Retina (tissue), 1 donor: ENCODE measurements around the gene MYH9.

Source experiments
- DNase-seq: peaks from one replicate; pipeline ENCODE4 v3.0.0-alpha.2; 2016

The MYH9 gene

DNA sequence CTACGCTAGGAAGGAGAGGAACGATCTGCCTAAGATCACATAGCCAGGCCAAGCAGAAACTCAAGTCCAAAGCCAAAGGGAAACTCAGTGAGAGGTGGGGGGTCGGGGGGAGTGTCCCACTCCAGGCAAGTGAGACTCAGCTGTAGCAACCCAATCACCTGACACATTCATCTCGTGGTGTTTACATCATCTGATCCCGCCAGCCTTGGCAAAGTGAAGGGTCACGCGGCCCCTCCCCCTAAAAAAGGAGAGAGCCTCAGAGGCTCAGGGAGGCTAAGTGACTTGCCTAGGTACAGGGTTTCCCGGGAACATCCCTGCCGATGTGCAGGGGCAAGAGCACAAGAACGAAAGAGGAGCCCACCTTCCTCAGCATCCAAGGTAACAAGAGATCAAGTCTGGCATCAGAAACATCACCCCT lies 21.5 kb downstream of the MYH9 start:
- DNase-seq = no peak

DNA sequence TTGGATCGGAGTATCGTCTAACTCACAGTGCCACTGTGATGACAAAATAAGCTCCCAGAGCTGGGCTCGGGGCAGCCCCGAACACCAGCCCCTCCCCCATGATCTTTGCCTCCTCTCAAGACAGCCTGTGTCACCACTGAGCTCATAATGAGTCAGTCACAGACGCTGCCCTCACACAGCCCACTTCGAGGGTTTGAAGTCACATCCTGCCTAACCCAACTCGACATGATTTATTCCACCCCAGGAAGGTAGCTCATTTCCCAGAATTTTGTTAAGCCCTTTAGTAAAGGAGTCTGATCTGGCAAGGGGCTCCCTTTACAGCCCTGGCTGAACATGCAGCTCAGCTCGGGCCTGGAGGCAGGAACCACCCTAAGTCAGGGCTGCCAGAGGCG lies 22.8 kb downstream of the MYH9 start:
- DNase-seq = no peak

DNA sequence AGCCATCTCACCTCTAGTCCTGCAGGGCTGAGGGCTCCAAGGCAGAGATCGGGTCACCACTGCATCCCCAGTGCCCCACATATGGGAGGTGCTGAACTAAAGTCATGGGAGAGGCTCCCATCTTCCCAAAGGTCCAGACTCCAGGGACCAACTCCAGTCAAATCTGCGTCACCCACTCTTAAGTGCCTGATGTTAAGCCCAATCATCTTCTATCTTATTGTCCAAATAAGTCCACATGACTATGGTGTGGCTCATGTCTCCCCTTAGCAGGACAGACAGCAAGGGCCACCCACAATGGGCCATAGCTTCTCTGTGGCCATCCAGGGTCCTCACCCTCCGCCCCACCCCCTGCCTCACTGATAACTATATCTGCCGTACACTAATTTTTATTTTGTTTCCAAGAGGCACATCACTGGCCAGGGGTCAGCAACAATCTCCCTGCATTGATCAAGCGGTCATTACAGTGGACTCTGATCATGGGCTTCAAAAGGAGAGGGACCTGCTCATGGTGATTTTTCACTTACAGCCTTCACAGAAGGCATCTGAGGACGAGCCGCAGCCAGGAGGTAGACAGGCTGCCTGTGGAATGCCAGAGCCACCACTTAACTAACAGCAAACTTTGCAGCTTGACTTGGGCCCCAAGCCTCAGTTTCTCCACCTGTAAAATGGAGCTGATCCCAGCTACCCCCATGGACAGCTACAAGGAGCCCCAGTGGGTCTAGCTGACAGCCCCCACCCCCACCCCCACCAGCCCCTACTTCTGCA lies 23.3 kb downstream of the MYH9 start:
- no peak for DNase-seq

DNA sequence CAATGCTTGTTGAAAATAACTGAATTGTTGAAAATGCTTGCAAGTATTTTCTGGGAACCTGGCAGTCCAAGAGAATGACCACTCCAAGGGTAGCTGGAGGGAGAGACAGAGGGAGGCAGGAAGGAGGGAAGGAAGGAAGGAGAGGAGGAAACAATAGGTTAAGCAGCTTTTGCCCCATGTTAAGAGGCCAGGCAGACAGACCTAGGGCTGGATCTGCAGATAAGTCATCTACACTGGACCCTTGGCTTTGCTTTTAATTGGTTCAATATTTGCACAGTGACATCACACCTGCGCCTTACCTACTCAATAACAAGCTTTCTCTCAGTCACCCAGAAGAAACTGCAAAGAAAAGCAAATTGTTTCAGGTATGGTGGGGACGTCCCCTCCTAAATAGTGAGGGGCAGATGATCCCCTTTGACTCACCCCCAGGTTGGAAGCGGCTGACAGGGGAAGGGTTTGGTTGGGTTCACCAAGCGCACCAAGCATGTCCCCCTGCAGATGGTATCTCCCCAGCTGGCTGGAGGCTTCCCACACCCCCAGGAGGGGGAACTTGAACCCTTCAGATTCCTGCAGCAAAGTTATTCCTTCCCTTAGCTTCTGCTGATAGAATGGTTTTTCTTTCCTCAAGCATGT lies 24.3 kb downstream of the MYH9 start:
- no peak for DNase-seq

DNA sequence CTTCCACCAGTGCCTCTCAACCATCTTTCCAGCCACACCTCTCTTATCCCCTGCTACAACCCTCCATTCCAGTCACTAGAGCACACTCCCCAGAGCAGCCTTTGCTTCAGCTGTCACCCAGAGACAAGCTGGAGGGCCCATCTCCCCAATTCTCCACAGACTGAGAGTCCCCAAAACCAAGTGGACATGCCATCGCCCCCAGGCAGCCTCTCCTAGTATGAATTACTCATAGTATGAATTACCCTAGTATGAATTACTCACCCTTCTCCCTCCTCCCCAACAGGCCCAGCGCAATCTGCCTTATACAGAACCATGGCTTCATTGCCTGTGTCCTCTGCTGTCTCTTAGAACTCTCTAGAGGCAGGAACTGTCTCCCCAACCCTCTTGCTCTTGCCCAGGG lies 24.8 kb downstream of the MYH9 start:
- DNase-seq = no peak

DNA sequence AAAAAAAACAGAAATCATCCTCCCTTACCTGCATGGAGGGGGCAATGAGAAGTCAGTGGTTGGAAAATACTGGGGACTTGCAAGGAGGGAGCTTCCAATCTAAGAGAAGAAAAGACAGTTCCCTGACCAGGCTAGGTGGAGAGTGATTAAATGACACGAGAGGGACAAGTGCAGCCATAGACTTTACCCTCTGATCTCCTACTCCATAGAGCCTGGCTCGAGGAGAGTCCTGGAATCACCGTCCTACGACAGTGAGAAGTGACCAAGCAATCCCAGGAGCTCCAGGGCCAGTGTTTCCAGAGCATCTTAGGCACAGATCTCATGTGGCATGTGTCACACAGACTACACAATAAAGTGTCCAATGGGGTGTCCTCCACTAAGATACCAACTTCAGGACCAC lies 25.7 kb downstream of the MYH9 start:
- no peak for DNase-seq

DNA sequence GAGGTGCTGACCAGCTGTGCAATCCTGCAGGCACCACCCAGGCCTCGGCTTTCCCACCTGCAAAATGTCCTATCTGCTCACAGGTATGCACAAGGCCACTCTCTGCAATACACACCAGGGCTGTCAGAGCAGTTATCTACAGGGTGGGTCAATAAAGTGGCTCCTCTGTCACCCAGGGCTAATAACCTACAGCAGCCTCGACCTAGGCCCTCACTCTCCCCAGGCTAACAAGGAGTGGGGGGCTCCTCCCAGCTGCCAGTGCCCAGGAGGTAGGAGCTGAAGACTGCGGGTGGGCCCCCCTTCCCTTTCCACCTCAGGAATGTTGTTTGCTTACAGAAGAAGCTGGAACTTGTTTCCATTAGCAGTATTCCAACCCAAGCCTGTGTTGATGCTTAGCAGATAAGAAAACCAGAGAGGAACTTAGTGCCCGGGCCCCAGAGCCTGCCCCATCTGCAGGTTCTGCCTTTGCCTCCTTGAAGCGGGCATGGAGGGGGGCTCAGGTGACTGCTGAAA lies 26.8 kb downstream of the MYH9 start:
- DNase-seq = no peak

DNA sequence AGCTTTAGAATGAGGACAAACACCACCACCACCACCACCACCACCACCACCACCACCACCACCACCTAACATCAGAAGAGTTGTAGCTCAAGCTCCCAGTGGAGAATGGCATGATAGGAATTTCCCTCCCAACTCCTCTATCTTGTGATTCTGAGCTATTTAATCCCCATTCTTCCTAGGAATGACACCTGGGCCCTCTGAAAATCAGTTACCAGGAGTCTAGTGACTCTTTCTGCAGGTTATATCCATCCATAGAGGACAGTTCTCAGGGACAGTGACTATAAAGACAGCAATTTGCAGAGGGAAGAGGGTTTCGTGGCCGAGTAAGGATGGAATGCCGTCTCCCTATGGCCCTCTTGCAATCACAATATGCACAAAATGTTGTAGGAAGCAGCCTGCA lies 27.8 kb downstream of the MYH9 start:
- DNase-seq = no peak

DNA sequence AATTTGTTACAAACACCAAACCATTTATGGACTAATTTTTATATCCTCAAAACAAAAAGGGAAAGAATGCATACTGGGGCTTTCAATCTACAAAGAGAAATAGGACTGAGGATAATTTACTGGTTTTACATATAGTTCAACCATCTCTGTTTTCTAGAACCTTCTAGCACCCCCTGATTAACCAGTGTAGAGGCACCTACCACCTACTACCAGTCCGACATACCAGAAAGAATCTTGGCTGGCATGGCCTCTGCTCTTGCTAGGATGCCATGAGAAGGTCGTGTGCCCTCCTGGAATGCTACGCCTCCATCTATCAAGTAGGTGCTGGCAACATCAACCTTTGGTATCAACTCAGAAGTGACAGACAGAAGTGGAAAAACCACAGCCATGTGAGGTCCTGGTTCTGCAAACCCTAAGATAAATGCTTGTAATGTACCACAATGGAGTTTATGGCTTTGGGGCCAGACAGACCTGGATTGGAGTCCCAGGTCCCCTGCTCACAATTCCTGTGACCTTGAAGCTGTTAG lies 28.2 kb downstream of the MYH9 start:
- no peak for DNase-seq

DNA sequence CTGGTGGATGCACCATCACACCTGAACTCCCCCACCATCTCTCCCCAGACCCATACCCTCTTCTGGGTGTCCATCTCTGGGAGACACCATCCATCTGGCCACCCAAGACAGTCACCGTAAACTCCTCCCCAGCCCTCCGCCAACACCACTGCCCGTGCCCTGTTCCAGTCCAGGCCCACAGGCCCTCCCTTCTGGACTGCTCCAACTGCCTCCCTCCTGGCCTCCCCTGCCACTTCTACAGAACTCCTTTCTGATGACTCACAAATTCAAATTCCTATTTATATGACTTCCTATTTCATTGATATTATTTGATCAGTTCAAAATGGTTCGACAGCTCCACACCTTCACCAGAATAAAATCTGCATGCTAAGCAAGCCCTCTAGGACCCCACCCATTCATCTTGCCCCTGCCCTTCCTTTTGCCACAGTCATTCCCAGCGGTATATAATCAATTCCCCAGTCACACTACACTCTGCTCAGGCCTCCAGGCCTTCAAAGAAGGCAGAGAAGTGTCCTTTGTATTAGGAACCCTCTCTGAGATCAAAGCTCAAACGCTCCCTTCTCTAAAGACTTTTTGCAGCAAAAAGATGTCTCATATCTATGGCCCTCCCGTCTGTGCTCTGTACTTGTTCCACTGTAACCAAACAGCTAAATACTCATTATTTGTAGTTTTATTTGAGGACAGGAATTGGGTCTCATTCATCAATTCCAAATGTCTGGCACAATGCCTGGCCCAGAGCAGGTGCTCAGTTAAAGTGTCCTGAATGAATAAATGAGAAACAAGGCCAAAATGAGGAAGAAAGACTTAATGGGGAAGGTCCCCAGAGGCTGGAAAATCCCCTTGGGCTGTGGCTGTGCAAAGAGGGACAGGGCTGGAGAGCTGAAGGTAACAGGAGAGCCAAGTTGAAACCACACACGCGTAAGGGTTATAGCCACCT lies 29.0 kb downstream of the MYH9 start:
- no peak for DNase-seq

DNA sequence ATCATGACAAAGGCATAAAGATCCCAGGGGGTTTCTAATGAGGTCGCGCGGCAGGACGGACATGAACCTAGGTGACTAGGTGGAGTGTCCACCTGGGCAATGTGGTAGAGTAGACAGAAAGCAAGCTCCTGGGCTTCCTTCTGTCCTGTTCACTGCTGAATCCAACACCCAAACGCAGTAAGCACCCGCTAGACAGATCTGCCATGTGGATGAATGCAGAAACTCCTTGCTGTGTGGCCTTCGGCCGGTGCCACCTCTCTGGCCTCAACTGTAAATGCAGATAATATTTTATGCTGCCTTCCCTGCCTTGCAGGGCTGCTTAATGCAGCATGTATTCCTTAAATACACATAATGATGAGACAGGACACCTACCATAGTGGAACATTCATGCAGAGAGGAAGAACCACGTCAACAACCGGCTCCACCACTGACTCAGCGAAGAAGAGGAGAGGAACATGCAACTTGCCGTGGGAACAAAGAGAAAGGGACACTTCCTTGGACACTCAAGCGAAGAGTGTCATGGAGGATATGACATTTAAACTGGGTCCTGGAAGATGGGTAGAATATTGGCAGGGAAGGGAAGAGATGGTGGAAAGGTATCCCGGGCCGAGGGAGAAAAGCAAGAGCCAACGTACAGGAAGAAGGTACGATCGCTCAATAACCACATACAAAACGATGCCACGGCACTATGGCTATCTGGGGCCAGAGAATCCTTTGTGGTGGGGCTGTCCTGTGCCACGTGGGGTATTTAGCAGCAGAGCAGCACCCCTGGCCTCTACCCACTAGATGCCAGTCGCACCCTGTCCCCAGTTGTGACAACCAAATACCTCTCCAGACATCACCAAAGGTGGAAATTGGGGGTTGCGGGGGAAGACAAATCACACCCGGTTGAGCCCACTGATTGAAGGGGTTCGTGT lies 30.8 kb downstream of the MYH9 start:
- DNase-seq = no peak

DNA sequence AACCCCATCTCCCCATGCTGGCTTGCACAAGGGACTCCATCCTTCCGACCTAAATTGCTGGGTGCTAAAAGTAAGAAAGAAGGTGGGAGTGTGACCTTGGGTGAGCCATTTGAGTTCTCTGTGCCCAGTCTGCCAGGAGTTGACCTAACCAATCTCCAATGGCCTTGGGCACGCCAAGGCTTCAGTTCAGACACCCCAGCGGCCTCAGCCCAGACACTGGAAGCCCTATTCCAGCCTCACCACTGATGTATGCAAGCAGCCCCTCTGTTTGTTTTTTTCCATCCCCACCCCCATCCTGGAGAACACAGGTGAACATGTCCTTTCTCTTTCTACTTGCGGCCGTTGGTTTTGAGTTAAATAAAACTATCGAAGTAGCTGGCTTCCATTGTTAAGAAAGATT lies 31.9 kb downstream of the MYH9 start:
- DNase-seq = no peak

DNA sequence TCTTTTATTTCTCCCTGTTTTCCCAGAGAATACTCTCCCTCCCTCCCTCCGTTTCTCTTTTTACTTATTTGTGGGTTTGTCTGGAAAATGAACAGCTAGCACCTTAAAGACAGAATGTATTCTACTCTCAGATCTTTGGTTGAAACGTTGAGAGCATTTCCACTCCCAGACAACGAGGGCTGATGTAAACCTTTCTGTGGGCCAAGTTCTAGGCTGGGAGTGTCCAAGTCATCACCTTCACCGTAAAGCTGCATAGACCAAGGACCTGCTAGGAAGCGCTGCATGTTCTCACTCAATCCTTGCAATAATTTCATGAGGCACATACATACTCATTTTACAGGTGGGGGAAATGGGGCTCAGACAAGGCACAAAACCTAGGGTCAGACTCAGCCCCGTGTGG lies 32.4 kb downstream of the MYH9 start:
- DNase-seq = no peak

DNA sequence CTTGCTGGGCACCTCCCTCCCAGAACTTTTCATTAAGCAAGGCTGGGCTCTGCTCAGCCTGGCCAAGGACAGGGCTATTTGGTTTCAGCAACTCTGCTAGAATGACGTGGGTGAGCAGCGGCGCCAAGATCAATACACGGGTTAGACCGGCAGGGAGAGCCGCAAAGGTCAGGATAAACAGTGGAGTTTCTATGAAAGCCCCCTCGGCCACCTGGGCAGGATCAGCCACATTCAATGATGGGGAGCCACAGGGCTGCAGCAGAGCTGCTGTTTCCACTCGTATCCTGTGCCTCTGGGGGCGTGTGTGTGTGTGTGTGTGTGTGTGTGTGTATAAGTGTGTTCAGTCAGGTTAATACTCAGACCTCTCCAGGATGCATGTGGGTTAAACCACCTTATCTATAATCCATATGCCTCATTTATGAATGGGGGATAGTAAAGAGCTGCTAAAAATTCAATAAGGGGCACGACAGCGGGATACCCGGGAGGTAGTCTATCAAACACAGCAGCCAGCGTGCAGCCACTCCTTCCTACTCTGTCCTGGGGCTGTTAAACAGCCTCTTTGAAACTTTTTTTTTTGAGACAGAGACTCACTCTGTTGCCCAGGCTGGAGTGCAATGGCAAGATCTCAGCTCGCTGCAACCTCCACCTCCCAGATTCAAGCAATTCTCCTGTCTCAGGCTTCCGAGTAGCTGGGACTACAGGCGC lies 34.8 kb downstream of the MYH9 start:
- peak; percentile 58 for DNase-seq

DNA sequence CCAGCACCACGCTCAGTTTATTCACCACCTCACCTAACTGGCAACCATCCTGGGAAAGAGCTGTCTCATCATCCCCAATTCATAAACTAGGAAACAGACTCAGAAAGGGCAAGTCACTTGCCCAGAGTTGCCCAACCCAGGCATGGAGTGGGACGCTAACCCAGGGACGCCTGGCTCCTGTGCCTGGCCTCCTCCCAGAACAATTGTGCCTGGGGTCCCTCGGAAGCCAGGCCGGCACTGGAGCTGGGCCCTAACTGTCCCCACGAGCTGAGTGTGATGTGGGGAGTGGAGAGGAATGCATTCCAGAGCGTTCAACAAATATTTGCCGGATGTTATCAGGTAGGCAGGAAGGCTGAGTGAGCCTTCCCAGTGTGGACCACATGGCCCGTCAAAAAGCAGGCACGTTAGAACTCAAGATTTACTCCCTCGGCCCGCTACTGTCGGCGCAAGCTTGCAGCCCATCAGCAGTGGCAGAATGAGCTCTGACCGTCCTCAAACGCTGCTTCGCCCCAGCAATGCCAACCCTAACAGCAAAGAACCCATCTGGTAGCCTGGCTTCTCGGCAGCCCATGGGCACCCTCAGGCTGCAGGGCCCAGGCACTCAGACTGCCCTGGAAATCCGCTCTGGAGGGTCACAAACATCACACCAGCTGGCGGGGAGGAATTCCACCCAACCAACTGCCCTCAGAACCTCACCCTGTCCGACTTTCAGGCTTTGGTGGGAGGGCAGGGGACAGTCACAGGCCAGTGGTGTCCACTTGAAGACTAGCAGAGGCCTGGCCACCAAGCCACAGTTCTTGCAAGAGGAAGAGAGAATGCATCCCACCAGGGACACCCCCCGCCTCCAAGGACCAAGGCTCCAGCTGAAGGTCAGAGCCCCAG lies 35.6 kb downstream of the MYH9 start:
- DNase-seq = peak; percentile 46

DNA sequence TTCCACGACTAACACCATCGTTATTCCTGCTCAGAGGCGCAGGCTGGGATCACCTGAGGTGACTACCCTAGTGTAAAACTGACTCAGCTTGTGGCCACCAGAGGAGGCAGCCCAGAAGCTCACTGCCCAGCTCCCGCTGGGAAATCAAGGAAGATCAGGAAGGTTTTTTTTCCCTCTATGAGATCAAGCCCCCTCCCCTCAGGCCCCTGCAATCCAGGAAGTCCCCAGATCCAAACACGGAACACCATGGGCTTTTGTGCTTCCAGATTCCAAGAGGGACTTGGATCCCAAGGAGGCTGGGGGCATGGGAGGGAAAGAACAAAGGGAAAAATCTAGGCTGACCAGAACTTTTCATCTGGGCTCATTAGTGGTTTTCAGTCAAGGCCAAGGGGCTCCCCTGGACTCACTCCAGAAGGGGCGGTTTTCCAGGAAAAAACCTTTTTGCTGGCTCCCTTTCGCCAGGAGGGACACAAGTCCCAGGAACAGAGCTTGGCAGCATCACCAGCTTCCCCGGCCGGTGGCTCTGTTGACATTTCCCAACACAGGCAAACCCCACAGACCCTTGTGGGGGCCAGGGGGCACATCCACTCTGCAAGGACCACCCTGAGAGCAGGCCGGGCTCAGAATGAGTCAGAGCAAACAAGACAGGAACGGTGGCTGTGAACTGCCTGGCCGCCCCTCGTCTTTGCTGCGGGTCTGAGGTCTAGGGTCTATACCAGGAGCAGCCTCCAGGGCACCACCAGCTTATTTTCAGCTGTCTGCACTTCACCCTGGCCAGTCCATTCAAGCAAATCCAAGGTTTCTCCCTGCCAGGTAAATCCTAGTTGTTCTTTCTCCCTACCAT lies 36.8 kb downstream of the MYH9 start:
- DNase-seq = peak; percentile 45

DNA sequence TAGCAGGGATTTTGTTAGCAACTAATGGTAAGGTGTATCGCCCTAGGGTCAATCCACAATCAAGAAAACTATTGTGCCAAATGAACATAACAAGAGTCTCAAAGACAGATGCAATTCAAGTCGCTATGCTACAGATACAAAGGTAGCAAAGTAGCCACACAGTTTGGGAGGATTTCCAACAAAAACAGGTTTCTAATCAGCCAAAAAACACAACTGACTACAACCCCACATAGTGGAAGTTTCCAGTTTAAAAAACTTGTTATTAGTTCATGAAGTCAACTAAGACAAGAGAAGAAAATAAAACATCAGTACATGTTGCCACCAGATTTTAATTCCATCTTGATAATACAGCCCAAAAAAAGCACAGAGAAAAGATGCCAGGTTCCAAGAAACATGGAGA lies 38.0 kb downstream of the MYH9 start:
- DNase-seq = no peak

DNA sequence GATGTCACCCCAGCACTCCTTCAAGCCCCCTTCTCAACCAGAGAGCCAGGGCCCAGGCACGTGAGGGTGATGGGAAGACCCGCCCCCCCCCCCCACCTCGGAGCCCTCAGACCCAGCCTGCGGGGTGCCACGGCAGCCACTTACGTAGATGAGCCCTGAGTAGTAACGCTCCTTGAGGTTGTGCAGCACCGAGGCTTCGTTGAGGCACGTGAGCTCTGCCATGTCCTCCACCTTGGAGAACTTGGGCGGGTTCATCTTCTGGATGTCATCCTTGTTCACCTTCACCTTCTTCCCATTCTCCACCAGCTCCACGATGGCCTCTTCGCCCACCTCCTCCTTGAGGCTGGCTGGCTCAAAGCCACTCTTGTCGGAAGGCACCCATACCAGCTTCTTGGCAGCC lies 39.0 kb downstream of the MYH9 start:
- no peak for DNase-seq

DNA sequence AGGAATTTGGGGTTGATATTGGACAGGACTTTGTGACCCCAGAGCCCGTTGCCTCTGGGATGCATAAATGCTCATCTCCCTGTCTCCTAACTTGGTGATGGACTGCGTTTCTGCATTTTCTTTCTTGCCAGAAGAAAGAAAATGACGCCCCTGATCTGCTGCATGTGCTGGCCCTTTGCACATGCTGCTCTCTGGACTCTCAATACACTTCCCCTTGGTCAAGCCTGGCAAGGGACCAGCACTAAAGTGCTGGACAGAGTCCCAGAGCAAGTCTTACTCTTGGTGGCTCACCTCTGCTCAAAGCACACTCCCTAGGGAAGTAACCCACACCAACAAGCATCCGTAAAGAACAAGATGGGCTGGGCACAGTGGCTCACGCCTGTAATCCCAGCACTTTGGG lies 40.7 kb downstream of the MYH9 start:
- no peak for DNase-seq
